Urinary bladder (tissue), 4 donors: ENCODE measurements around the gene GPT2. TPM values are rescaled to one million over a fixed set of nuclear protein-coding genes. Genes with fewer than 3 reads are reported as not detected.

Experiments
- DNase-seq: peaks from one replicate; pipeline ENCODE4 v3.0.0-alpha.2; 2015; ENCODE audit errors: extremely low spot score
- H3K27ac ChIP-seq: one replicate; pipeline ENCODE4 v1.5.1; 2013; ENCODE audit warnings: low read depth, mild to moderate bottlenecking, moderate library complexity
- H3K36me3 ChIP-seq: one replicate; pipeline ENCODE4 v1.6.1; 2013; ENCODE audit warnings: mild to moderate bottlenecking, moderate library complexity; ENCODE audit not compliant: insufficient read depth
- H3K4me1 ChIP-seq: one replicate; pipeline ENCODE4 v1.6.1; 2013; ENCODE audit warnings: mild to moderate bottlenecking, moderate library complexity; ENCODE audit not compliant: insufficient read depth
- H3K4me3 ChIP-seq: one replicate; pipeline ENCODE4 v1.5.1; 2013; ENCODE audit warnings: low read depth, low read length
- WGBS: extraction: QIAGEN DNeasy Blood & Tissue Kit; methylation state at CpG from one replicate; pipeline ENCODE4 v1.1.7; 2013; 5-methylcytosine and 5-hydroxymethylcytosine counted together
- polyA plus RNA-seq: library from polyadenylated mRNA; stranded (reverse); fragments of 200-250 nt; gene quantifications from one replicate; pipeline ENCODE4 v1.2.3, GENCODE V29; 2013
- total RNA-seq: library from RNA; depleted of rRNA; stranded (reverse); fragments of >200 nt; gene quantifications from one replicate; pipeline ENCODE4 v1.2.3, GENCODE V29; 2014
- donor health status: healthy with polysubstance abuse.
- donor health status: healthy.

The GPT2 gene
- total RNA-seq (4.8 TPM), polyA plus RNA-seq (3.7 TPM)

GRCh38 chr16:46883690-46884512 lies at the start of gene GPT2:
TSS of gene GPT2 (plus strand) at chr16:46884362. CDS start at chr16:46884716, 354 bp downstream.
- H3K4me1 ChIP-seq: no peaks in the 10 kb centered on the region
- under 1% methylated on average over 75 of the region's 75 CpGs for WGBS
- no peaks in the 10 kb centered on the region for H3K36me3 ChIP-seq
- H3K27ac ChIP-seq: no peak within 1 kb of the TSS
- DNase-seq: peak; percentile 87
- H3K4me3 ChIP-seq: peak within 1 kb of the TSS; percentile 90

- WGBS: 84% methylated on average over 6 of the region's 6 CpGs
- Histone ChIP-seq H3K36me3 (no peaks in the 10 kb centered on the region), H3K4me1 (no peaks in the 10 kb centered on the region), H3K4me3 (no peak overlapping the region), H3K27ac (no peak overlapping the region)
- DNase-seq: no peak
These were observed 47.3 kb upstream of the GPT2 start for GRCh38 chr16:46836534-46837530.

GRCh38 chr16:46839986-46840443 lies 44.1 kb upstream of the GPT2 start:
- no peaks in the 10 kb centered on the region for H3K4me1 ChIP-seq
- H3K36me3 ChIP-seq: no peaks in the 10 kb centered on the region
- no peak overlapping the region for H3K27ac ChIP-seq
- 67% methylated on average over 11 of the region's 11 CpGs for WGBS
- no peak overlapping the region for H3K4me3 ChIP-seq
- no peak for DNase-seq

- Histone ChIP-seq H3K4me3 (no peak overlapping the region), H3K4me1 (no peaks in the 10 kb centered on the region), H3K27ac (no peak overlapping the region), H3K36me3 (no peaks in the 10 kb centered on the region)
- WGBS: 98% methylated on average over 18 of the region's 18 CpGs
- no peak for DNase-seq
These were observed 41.8 kb upstream of the GPT2 start for GRCh38 chr16:46842192-46842895.

GRCh38 chr16:46843898-46844642 lies 40.1 kb upstream of the GPT2 start:
- Histone ChIP-seq H3K4me1 (no peaks in the 10 kb centered on the region), H3K36me3 (no peaks in the 10 kb centered on the region), H3K27ac (no peak overlapping the region), H3K4me3 (no peak overlapping the region)
- no peak for DNase-seq
- WGBS: 48% methylated on average over 74 of the region's 74 CpGs

- Histone ChIP-seq H3K4me1 (no peaks in the 10 kb centered on the region), H3K4me3 (no peak overlapping the region), H3K27ac (no peak overlapping the region), H3K36me3 (no peaks in the 10 kb centered on the region)
- DNase-seq: no peak
- WGBS: 41% methylated on average over 10 of the region's 10 CpGs
These were observed 39.4 kb upstream of the GPT2 start for GRCh38 chr16:46844771-46845170.

- WGBS: 96% methylated on average over 5 of the region's 5 CpGs
- no peaks in the 10 kb centered on the region for H3K4me1 ChIP-seq
- no peak for DNase-seq
- no peaks in the 10 kb centered on the region for H3K36me3 ChIP-seq
- H3K27ac ChIP-seq: no peak overlapping the region
- H3K4me3 ChIP-seq: no peak overlapping the region
These were observed 38.2 kb upstream of the GPT2 start for GRCh38 chr16:46845952-46846351.

GRCh38 chr16:46848768-46849764 lies 35.1 kb upstream of the GPT2 start:
- Histone ChIP-seq H3K4me3 (no peak overlapping the region), H3K4me1 (no peaks in the 10 kb centered on the region), H3K27ac (no peak overlapping the region), H3K36me3 (no peaks in the 10 kb centered on the region)
- WGBS: 73% methylated on average over 5 of the region's 5 CpGs
- no peak for DNase-seq

GRCh38 chr16:46850619-46851555 lies 33.3 kb upstream of the GPT2 start:
- Histone ChIP-seq H3K27ac (no peak overlapping the region), H3K4me1 (no peaks in the 10 kb centered on the region), H3K4me3 (no peak overlapping the region), H3K36me3 (no peaks in the 10 kb centered on the region)
- no peak for DNase-seq
- 71% methylated on average over 5 of the region's 5 CpGs for WGBS

- no peak for DNase-seq
- WGBS: 58% methylated on average over 3 of the region's 3 CpGs
- Histone ChIP-seq H3K4me1 (no peaks in the 10 kb centered on the region), H3K27ac (no peak overlapping the region), H3K36me3 (no peaks in the 10 kb centered on the region), H3K4me3 (no peak overlapping the region)
These were observed 32.0 kb upstream of the GPT2 start for GRCh38 chr16:46852130-46852529.
